SK-N-SH (cell line): Measurements from ENCODE around the gene ZBTB3. TPM values are rescaled to one million over a fixed set of nuclear protein-coding genes. Genes with fewer than 3 reads are reported as not detected.
"Not testable (repeated sequence)": the region's sequence is repeated elsewhere in the genome, so short reads cannot be mapped to it uniquely, and the experiment has no call there.

Experiments
- CTCF ChIA-PET: fragments of 300-600, 350-600 bp; formaldehyde crosslinking; extraction: SDS; loops from one replicate; lab custom pipeline; 2021; lab: Yijun Ruan, JAX
- POLR2A ChIA-PET: fragments of 350-600 bp; sonication (Branson Sonifier 250); formaldehyde crosslinking; extraction: SDS; loops from one replicate; lab custom pipeline; 2020; ENCODE audit warnings: antibody characterized with exemption, inconsistent platforms; lab: Yijun Ruan, JAX
- DNase-seq: peaks from one replicate; pipeline ENCODE4 v3.0.0; 2012
- H2AFZ ChIP-seq: fragments of 200-600 bp; sonication (generic); 2 replicates; pipeline ENCODE4 v1.8.1; 2016; ENCODE audit warnings: antibody characterized with exemption, mild to moderate bottlenecking, low read depth
- H3F3A ChIP-seq: fragments of 200-600 bp; sonication (generic); replicated peaks from 2 replicates; pipeline ENCODE3; 2016; ENCODE audit warnings: antibody characterized with exemption, mild to moderate bottlenecking; ENCODE audit not compliant: insufficient read depth
- H3K27ac ChIP-seq, 2 experiments: fragments of 200-500 bp in 1 of 2; fragments of 200-600 bp in 1 of 2; sonication (Bioruptor generic) in 1 of 2; sonication (generic), shearing (Covaris generic) in 1 of 2; 2 replicates each; pipeline versions ENCODE4 v1.5.1 to v1.6.1; 2014 to 2016; ENCODE audit warnings: low read depth in 2 of 2, inconsistent platforms in 1 of 2, low read length in 1 of 2, mild to moderate bottlenecking in 1 of 2, mixed read lengths in 1 of 2
- H3K27me3 ChIP-seq: fragments of 200-600 bp; sonication (generic), shearing (Covaris generic); 2 replicates; pipeline ENCODE4 v1.6.1; 2016; ENCODE audit warnings: mixed run types; ENCODE audit not compliant: insufficient read depth
- H3K36me3 ChIP-seq, 2 experiments: fragments of 200-500 bp in 1 of 2; fragments of 200-600 bp in 1 of 2; sonication (Bioruptor generic) in 1 of 2; sonication (generic) in 1 of 2; replicated peaks in 1 of 2; 2 replicates each; pipeline versions ENCODE3 to v1.5.1; 2014 to 2016; ENCODE audit warnings: low read length in 1 of 2, mild to moderate bottlenecking in 1 of 2; ENCODE audit not compliant: insufficient read depth in 2 of 2, control insufficient read depth in 1 of 2
- H3K4me1 ChIP-seq, 2 experiments: fragments of 200-500 bp in 1 of 2; fragments of 200-600 bp in 1 of 2; sonication (Bioruptor generic) in 1 of 2; sonication (generic), shearing (Covaris generic) in 1 of 2; 2 replicates each; pipeline versions ENCODE4 v1.5.1 to v1.6.1; 2014 to 2016; ENCODE audit warnings: low read depth in 1 of 2, low read length in 1 of 2, mixed run types in 1 of 2; ENCODE audit not compliant: insufficient read depth in 2 of 2, control insufficient read depth in 1 of 2
- H3K4me2 ChIP-seq: fragments of 200-600 bp; sonication (generic), shearing (Covaris generic); 2 replicates; pipeline ENCODE4 v1.6.1; 2017; ENCODE audit warnings: mixed run types
- H3K4me3 ChIP-seq, 2 experiments: fragments of 200-500 bp in 1 of 2; fragments of 200-600 bp in 1 of 2; sonication (Bioruptor generic) in 1 of 2; sonication (generic), shearing (Covaris generic) in 1 of 2; 2 replicates each; pipeline versions ENCODE4 v1.5.1 to v1.8.1; 2014 to 2016; ENCODE audit warnings: low read depth in 2 of 2, inconsistent platforms in 1 of 2, low read length in 1 of 2, mild to moderate bottlenecking in 1 of 2, mixed read lengths in 1 of 2, moderate library complexity in 1 of 2
- H3K79me2 ChIP-seq: fragments of 200-600 bp; sonication (generic); 2 replicates; pipeline ENCODE4 v1.8.1; 2017; ENCODE audit warnings: mild to moderate bottlenecking; ENCODE audit not compliant: insufficient read depth
- H3K9ac ChIP-seq: fragments of 200-600 bp; sonication (generic); 2 replicates; pipeline ENCODE4 v1.6.1; 2017; ENCODE audit warnings: mixed run types
- H3K9me2 ChIP-seq: fragments of 200-600 bp; sonication (generic); 2 replicates; pipeline ENCODE4 v1.6.1; 2017; ENCODE audit warnings: mixed run types
- H3K9me3 ChIP-seq: fragments of 200-600 bp; sonication (generic); 2 replicates; pipeline ENCODE4 v1.6.1; 2017; ENCODE audit warnings: mixed run types, mild to moderate bottlenecking, moderate library complexity
- H4K20me1 ChIP-seq: fragments of 200-600 bp; sonication (generic); 2 replicates; pipeline ENCODE4 v1.6.1; 2017; ENCODE audit warnings: mild to moderate bottlenecking, mixed run types; ENCODE audit not compliant: insufficient read depth
- CHD2 ChIP-seq: fragments of 150-350 bp; IDR thresholded peaks from 2 replicates; pipeline ENCODE4 v1.6.1; 2018; ENCODE audit warnings: low read length; ENCODE audit not compliant: partially characterized antibody
- EP300 ChIP-seq, 2 experiments: IDR thresholded peaks; 2 replicates each; pipeline versions ENCODE4 v1.4.0 to v1.6.1; 2012; ENCODE audit warnings: borderline replicate concordance in 1 of 2, low read depth in 1 of 2, low read length in 1 of 2
- FOXM1 ChIP-seq: IDR thresholded peaks from 2 replicates; pipeline ENCODE4 v1.4.0; 2012; ENCODE audit warnings: low read depth, mild to moderate bottlenecking
- JUND ChIP-seq: IDR thresholded peaks from 2 replicates; pipeline ENCODE4 v1.4.0; 2012
- POLR2AphosphoS5 ChIP-seq: IDR thresholded peaks from 2 replicates; pipeline ENCODE4 v1.6.1; 2012; ENCODE audit warnings: low read depth, low read length
- RCOR1 ChIP-seq: fragments of 150-350 bp; IDR thresholded peaks from 2 replicates; pipeline ENCODE4 v1.6.1; 2017; ENCODE audit warnings: antibody characterized with exemption, low read length
- USF1 ChIP-seq: IDR thresholded peaks from 2 replicates; pipeline ENCODE4 v1.4.0; 2012; ENCODE audit warnings: low read depth, borderline replicate concordance
- WGBS: methylation state at CpG from one replicate; pipeline ENCODE4 v1.1.6; 2017; ENCODE audit warnings: low lambda C conversion rate; 5-methylcytosine and 5-hydroxymethylcytosine counted together
- polyA plus RNA-seq, 3 experiments: library from polyadenylated mRNA; depleted of rRNA; stranded (reverse); fragments of >200 nt; gene quantifications; 2 replicates each; pipeline ENCODE4 v1.2.3, GENCODE V29; 2012
- TF ChIP-seq, protein P1 (sequence below): fragments of 150-350 bp; IDR thresholded peaks from 2 replicates; pipeline ENCODE4 v1.6.1; 2017; ENCODE audit warnings: antibody characterized with exemption, low read length, low read depth, borderline replicate concordance

The ZBTB3 gene
- polyA plus RNA-seq, 1 of the 3 experiments (the other 2 are of a cell fraction), result 2.1 TPM

DNA sequence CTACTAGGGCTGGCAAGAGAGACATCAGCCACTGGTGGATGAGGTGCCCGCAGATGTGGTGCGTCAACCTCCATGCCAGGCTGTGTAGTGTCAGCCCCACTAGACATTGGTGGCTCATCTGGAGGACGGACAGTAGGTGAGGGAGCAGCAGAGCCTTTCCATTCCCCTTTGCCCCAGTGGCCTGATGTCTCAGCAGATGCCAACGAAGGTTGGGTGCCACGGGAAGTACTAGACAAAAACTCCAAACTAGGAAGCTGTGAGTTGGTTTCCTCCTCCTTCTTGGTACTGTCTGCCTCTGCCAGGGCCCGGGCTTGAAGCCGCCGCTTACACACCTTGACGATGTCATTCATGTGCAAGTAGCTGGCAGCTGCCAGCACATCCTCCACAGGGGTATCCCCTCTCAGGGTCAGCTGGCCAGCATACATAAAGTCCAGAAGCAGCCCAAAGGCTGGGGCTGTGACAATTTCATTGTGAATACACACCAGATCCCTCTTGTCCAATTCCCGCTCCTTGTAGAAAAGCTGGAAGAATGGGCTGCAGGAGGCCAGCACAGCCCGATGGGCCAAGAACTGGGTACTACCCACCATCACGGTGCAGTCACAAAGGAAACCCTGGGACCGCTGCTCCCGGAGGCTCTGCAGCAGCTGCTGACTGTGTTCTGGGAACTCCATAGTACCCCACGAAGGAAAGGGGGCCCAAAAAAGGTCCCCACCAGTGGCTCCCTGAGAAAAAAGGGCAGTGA lies 795 bp downstream of the ZBTB3 start (continued):
- no peak for TF ChIP-seq USF1

GRCh38 chr11:62752177-62752785 lies 1.7 kb downstream of the ZBTB3 start:
- POLR2A ChIA-PET, result interaction anchor here (0.7 kb wide), 2 partner anchors 9 to 54 kb away, joined by 3 read pairs; partner anchors contain the start of gene POLR2G
- CTCF ChIA-PET, result interaction anchor here (1.0 to 3.3 kb wide), 4 partner anchors 9 to 327 kb away, joined by 3 to 18 read pairs (median 4); partner anchors contain the start of gene POLR2G
- WGBS, result 92% methylated on average over 9 of the region's 14 CpGs

GRCh38 chr11:62749931-62750330 lies 4.0 kb downstream of the ZBTB3 start:
- H3K36me3 ChIP-seq, H4K20me1 ChIP-seq, DNase-seq, H3K27me3 ChIP-seq, H3K27ac ChIP-seq, H3K4me3 ChIP-seq, POLR2A ChIA-PET, H3K4me2 ChIP-seq, H3K9ac ChIP-seq, H3K9me2 ChIP-seq, H3K9me3 ChIP-seq, H2AFZ ChIP-seq: not testable (repeated sequence)
- H3K4me1 ChIP-seq, result peaks cover 6 to 11% of the 10 kb centered on the region in 2 experiments; a peak in 3 of 4 replicates
- H3F3A ChIP-seq, result peaks cover 17% of the 10 kb centered on the region
- peaks cover 33% of the 10 kb centered on the region; the same call in 1 of the 2 replicates for H3K79me2 ChIP-seq
- CTCF ChIA-PET, result interaction anchor here (1.5 kb wide), 1 partner anchor 20 kb away, joined by 4 read pairs; no protein-coding TSS in a partner anchor
- WGBS, result 98% methylated on average over 5 of the region's 5 CpGs

More at GRCh38 chr11:62752177-62752785, 1.7 kb downstream of the ZBTB3 start:
- H3F3A ChIP-seq, result peaks cover 23% of the 10 kb centered on the region
- TF ChIP-seq, protein P1, sequence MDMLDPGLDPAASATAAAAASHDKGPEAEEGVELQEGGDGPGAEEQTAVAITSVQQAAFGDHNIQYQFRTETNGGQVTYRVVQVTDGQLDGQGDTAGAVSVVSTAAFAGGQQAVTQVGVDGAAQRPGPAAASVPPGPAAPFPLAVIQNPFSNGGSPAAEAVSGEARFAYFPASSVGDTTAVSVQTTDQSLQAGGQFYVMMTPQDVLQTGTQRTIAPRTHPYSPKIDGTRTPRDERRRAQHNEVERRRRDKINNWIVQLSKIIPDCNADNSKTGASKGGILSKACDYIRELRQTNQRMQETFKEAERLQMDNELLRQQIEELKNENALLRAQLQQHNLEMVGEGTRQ, result no peak
- TF ChIP-seq EP300 (IDR thresholded peaks at IDR 0.05; ENCODE audit: borderline replicate concordance in 1 of 2, low read depth in 1 of 2, low read length in 1 of 2) (no peak), FOXM1 (no peak), JUND (no peak), RCOR1 (no peak), CHD2 (no peak), POLR2AphosphoS5 (no peak)
- peaks cover 6 to 11% of the 10 kb centered on the region in 2 experiments; a peak in 3 of 4 replicates for H3K4me1 ChIP-seq
- no peaks in the 10 kb centered on the region for H3K9me2 ChIP-seq
- H3K9ac ChIP-seq, result no peak overlapping the region
- no peak for DNase-seq
- H3K4me3 ChIP-seq, result no peak overlapping the region
- H3K79me2 ChIP-seq, result peaks cover 33% of the 10 kb centered on the region; the same call in 1 of the 2 replicates
- peaks cover 0 to 9% of the 10 kb centered on the region in 2 experiments for H3K36me3 ChIP-seq
- no peaks in the 10 kb centered on the region for H3K27me3 ChIP-seq
- no peak overlapping the region for H3K4me2 ChIP-seq
- H3K9me3 ChIP-seq, result no peaks in the 10 kb centered on the region
- H4K20me1 ChIP-seq, result no peaks in the 10 kb centered on the region
- no peak overlapping the region for H3K27ac ChIP-seq
- H2AFZ ChIP-seq, result no peak overlapping the region
